ENCODE results near the gene OTOG. TPM values are rescaled to one million over a fixed set of nuclear protein-coding genes. Genes with fewer than 3 reads are reported as not detected.

OTOG gene
- total RNA-seq, 1 donor from 2014 or later, result not detected

- H3K36me3 Mint-ChIP-seq (ENCODE audit: unreplicated experiment), result no peaks in the 10 kb centered on the region
- H3K4me1 Mint-ChIP-seq (ENCODE audit: low read depth, unreplicated experiment), result peaks cover 2% of the 10 kb centered on the region
- no peak overlapping the region for H3K27ac Mint-ChIP-seq (ENCODE audit: unreplicated experiment)
- TF ChIP-seq CTCF (IDR thresholded peaks at IDR 0.05; ENCODE audit: partially characterized antibody, unreplicated experiment), result no peak
- H3K4me3 Mint-ChIP-seq (ENCODE audit: unreplicated experiment), result no peak overlapping the region
- H3K9me3 Mint-ChIP-seq (ENCODE audit: unreplicated experiment), result no peaks in the 10 kb centered on the region
- DNase-seq, result no peak
- H3K27me3 Mint-ChIP-seq (ENCODE audit: unreplicated experiment), result peaks cover 8% of the 10 kb centered on the region
Measured at GRCh38 chr11:17607591-17608570, 60.8 kb downstream of the OTOG start.

GRCh38 chr11:17608821-17609220 is 61.8 kb downstream of the OTOG start:
- Mint-ChIP-seq H3K4me3 (ENCODE audit: unreplicated experiment) (no peak overlapping the region), H3K27me3 (ENCODE audit: unreplicated experiment) (peaks cover 8% of the 10 kb centered on the region), H3K27ac (ENCODE audit: unreplicated experiment) (peak overlapping the region; percentile 38), H3K36me3 (ENCODE audit: unreplicated experiment) (no peaks in the 10 kb centered on the region), H3K9me3 (ENCODE audit: unreplicated experiment) (no peaks in the 10 kb centered on the region), H3K4me1 (ENCODE audit: low read depth, unreplicated experiment) (peaks cover 2% of the 10 kb centered on the region)
- no peak for DNase-seq
- TF ChIP-seq CTCF (IDR thresholded peaks at IDR 0.05; ENCODE audit: partially characterized antibody, unreplicated experiment), result no peak

- DNase-seq, result no peak
- Mint-ChIP-seq H3K4me3 (ENCODE audit: unreplicated experiment) (no peak overlapping the region), H3K4me1 (ENCODE audit: low read depth, unreplicated experiment) (peaks cover 2% of the 10 kb centered on the region), H3K27me3 (ENCODE audit: unreplicated experiment) (peaks cover 8% of the 10 kb centered on the region), H3K27ac (ENCODE audit: unreplicated experiment) (no peak overlapping the region), H3K9me3 (ENCODE audit: unreplicated experiment) (no peaks in the 10 kb centered on the region), H3K36me3 (ENCODE audit: unreplicated experiment) (no peaks in the 10 kb centered on the region)
- no peak for TF ChIP-seq CTCF (IDR thresholded peaks at IDR 0.05; ENCODE audit: partially characterized antibody, unreplicated experiment)
Measured at GRCh38 chr11:17609291-17610084, 62.4 kb downstream of the OTOG start.

GRCh38 chr11:17610085-17610894 is 63.2 kb downstream of the OTOG start:
- H3K27ac Mint-ChIP-seq (ENCODE audit: unreplicated experiment), result no peak overlapping the region
- no peaks in the 10 kb centered on the region for H3K9me3 Mint-ChIP-seq (ENCODE audit: unreplicated experiment)

More at GRCh38 chr11:17610085-17610894, 63.2 kb downstream of the OTOG start:
- H3K4me3 Mint-ChIP-seq (ENCODE audit: unreplicated experiment), result no peak overlapping the region
- DNase-seq, result peak; percentile 25
- peaks cover 2% of the 10 kb centered on the region for H3K4me1 Mint-ChIP-seq (ENCODE audit: low read depth, unreplicated experiment)
- no peak for TF ChIP-seq CTCF (IDR thresholded peaks at IDR 0.05; ENCODE audit: partially characterized antibody, unreplicated experiment)
- H3K36me3 Mint-ChIP-seq (ENCODE audit: unreplicated experiment), result no peaks in the 10 kb centered on the region
- peaks cover 8% of the 10 kb centered on the region for H3K27me3 Mint-ChIP-seq (ENCODE audit: unreplicated experiment)

Data from glutamatergic neuron (in vitro differentiated cells).